ENCODE data around the gene NCKAP1.

DNA sequence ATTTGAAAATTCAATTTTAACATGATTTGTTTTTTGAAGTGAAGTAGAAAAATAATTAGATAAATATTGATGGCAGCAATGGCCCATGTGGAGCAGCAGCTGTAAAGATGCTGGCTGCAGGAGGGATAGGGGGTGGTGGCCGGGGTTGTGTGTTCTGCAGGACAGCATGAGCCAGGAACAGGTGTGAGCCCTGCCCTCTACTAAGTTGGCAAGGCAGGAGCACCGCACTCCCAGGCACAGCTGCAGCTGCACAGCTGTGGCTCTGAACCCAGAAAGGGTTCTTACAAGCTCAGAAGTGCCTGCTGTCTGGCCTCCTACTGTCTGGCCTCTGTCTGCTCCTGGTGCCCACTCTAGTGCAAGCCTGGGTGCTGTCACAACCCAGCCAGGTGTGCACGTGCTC lies 30.3 kb upstream of the NCKAP1 start:
- TF ChIP-seq, protein P1, sequence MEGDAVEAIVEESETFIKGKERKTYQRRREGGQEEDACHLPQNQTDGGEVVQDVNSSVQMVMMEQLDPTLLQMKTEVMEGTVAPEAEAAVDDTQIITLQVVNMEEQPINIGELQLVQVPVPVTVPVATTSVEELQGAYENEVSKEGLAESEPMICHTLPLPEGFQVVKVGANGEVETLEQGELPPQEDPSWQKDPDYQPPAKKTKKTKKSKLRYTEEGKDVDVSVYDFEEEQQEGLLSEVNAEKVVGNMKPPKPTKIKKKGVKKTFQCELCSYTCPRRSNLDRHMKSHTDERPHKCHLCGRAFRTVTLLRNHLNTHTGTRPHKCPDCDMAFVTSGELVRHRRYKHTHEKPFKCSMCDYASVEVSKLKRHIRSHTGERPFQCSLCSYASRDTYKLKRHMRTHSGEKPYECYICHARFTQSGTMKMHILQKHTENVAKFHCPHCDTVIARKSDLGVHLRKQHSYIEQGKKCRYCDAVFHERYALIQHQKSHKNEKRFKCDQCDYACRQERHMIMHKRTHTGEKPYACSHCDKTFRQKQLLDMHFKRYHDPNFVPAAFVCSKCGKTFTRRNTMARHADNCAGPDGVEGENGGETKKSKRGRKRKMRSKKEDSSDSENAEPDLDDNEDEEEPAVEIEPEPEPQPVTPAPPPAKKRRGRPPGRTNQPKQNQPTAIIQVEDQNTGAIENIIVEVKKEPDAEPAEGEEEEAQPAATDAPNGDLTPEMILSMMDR (IDR thresholded peaks at IDR 0.05; ENCODE audit: poor library complexity), result no peak
- TF ChIP-seq EZH2phosphoT487 (IDR thresholded peaks at IDR 0.05; ENCODE audit: low read depth, severe bottlenecking, unreplicated experiment), result no peak
